Measurements from ENCODE around the gene TSHZ2.

- TF ChIP-seq FOXM1 (IDR thresholded peaks at IDR 0.05; ENCODE audit: borderline replicate concordance, low read depth) (no peak), MAX (IDR thresholded peaks at IDR 0.05) (no peak), TCF12 (IDR thresholded peaks at IDR 0.05; ENCODE audit: low read depth) (no peak), EP300 (IDR thresholded peaks at IDR 0.05; ENCODE audit: borderline replicate concordance) (no peak), CREB1 (IDR thresholded peaks at IDR 0.05; ENCODE audit: low read depth) (no peak), REST (IDR thresholded peaks at IDR 0.05; ENCODE audit: low read depth) (no peak), ZBTB7A (IDR thresholded peaks at IDR 0.05; ENCODE audit: low read depth) (no peak), USF1 (IDR thresholded peaks at IDR 0.05) (no peak), RAD21 (IDR thresholded peaks at IDR 0.05; ENCODE audit: low read depth) (no peak), TAF1 (IDR thresholded peaks at IDR 0.05; ENCODE audit: low read depth) (no peak), CEBPB (IDR thresholded peaks at IDR 0.05) (no peak)
These were observed 229.4 kb downstream of the TSHZ2 start for GRCh38 chr20:53201588-53201987.

Measured in Ishikawa (cell line).